CD4-positive, alpha-beta memory T cell (primary cell): ENCODE results near the gene WDR86. TPM values are rescaled to one million over a fixed set of nuclear protein-coding genes. Genes with fewer than 3 reads are reported as not detected.

ENCODE experiments used
- CTCF ChIA-PET: fragments of 350-600 bp; sonication (Branson Sonifier 250); formaldehyde crosslinking; loops from one replicate; lab custom pipeline; 2021; ENCODE audit warnings: inconsistent platforms; ENCODE audit not compliant: partially characterized antibody; lab: Charles Lee
- POLR2A ChIA-PET: fragments of 350-600 bp; sonication (Branson Sonifier 250); formaldehyde crosslinking; loops from one replicate; lab custom pipeline; 2021; ENCODE audit not compliant: partially characterized antibody; lab: Charles Lee
- DNase-seq, 5 donors: peaks; one replicate each; pipeline versions ENCODE4 v3.0.0 to v3.0.0-alpha.2; 2020 to 2022; ENCODE audit warnings: mixed read lengths in 1 of 5
- H3K27ac ChIP-seq: one replicate; pipeline ENCODE4 v1.7.0; 2013; ENCODE audit warnings: low read depth, low read length
- H3K27me3 ChIP-seq: 2 replicates; pipeline ENCODE4 v1.7.0; 2013; ENCODE audit warnings: mild to moderate bottlenecking, low read length, moderate library complexity; ENCODE audit not compliant: insufficient read depth
- H3K36me3 ChIP-seq: 2 replicates; pipeline ENCODE4 v1.7.0; 2013; ENCODE audit warnings: mild to moderate bottlenecking, low read length, moderate library complexity; ENCODE audit not compliant: insufficient read depth
- H3K4me1 ChIP-seq: 2 replicates; pipeline ENCODE4 v1.7.0; 2013; ENCODE audit warnings: mild to moderate bottlenecking, low read length, moderate library complexity; ENCODE audit not compliant: insufficient read depth
- H3K4me3 ChIP-seq, 2 donors: one replicate each; pipeline ENCODE4 v1.7.0; 2013; ENCODE audit warnings: low read length in 2 of 2, mild to moderate bottlenecking in 1 of 2
- H3K9me3 ChIP-seq, 2 donors: one replicate each; pipeline ENCODE4 v1.7.0; 2013; ENCODE audit warnings: low read length in 2 of 2, control low read depth in 1 of 2; ENCODE audit not compliant: control insufficient read depth in 1 of 2
- H3K27ac Mint-ChIP-seq, 7 donors: one replicate each; pipeline ENCODE4 v1.8.0; 2020 to 2021; ENCODE audit warnings: mixed read lengths in 7 of 7, mild to moderate bottlenecking in 6 of 7, inconsistent platforms in 3 of 7, moderate library complexity in 3 of 7
- H3K27me3 Mint-ChIP-seq, 2 donors: one replicate each; pipeline ENCODE4 v1.8.0; 2020 to 2021; ENCODE audit warnings: mixed read lengths in 2 of 2
- H3K36me3 Mint-ChIP-seq, 2 donors: one replicate each; pipeline ENCODE4 v1.8.0; 2020 to 2021; ENCODE audit warnings: mixed read lengths in 2 of 2, inconsistent platforms in 1 of 2, mild to moderate bottlenecking in 1 of 2
- H3K4me1 Mint-ChIP-seq, 4 donors: one replicate each; pipeline ENCODE4 v1.8.0; 2020 to 2021; ENCODE audit warnings: mixed read lengths in 4 of 4, mild to moderate bottlenecking in 1 of 4
- H3K4me3 Mint-ChIP-seq, 8 donors: one replicate each; pipeline ENCODE4 v1.8.0; 2020 to 2021; ENCODE audit warnings: mixed read lengths in 8 of 8, mild to moderate bottlenecking in 7 of 8, moderate library complexity in 6 of 8, inconsistent platforms in 3 of 8
- H3K9me3 Mint-ChIP-seq, 8 donors: one replicate each; pipeline ENCODE4 v1.8.0; 2020 to 2021; ENCODE audit warnings: mixed read lengths in 8 of 8, mild to moderate bottlenecking in 5 of 8, inconsistent platforms in 3 of 8, moderate library complexity in 1 of 8
- intact Hi-C: fragments of 100-400 bp; cut with micrococcal nuclease; formaldehyde crosslinking; loops from one replicate; pipeline ENCODE4 v1.15.1; 2023
- polyA plus RNA-seq, 2 donors: library from polyadenylated mRNA; unstranded; fragments of 300-500 nt; fragmentation: Illumina TruSeq; gene quantifications; one replicate each; pipeline ENCODE4 v1.2.3, GENCODE V29; 2021
- total RNA-seq, 2 experiments: library from RNA; stranded (reverse); gene quantifications; one replicate each; pipeline ENCODE4 v1.2.3, GENCODE V29; 2021

The WDR86 gene
- total and polyA plus RNA-seq, 4 experiments from 2014 or later = 7.0 to 14.4 (median 9.0) TPM

- POLR2A ChIA-PET = no interaction called here
- peaks cover 58% of the 10 kb centered on the region for H3K36me3 ChIP-seq
- no peak for DNase-seq
- H3K27me3 Mint-ChIP-seq = no peaks in the 10 kb centered on the region
- peaks cover 33 to 67% of the 10 kb centered on the region in 2 donors for H3K36me3 Mint-ChIP-seq
- no peak overlapping the region for H3K4me3 Mint-ChIP-seq
- H3K9me3 Mint-ChIP-seq = no peaks in the 10 kb centered on the region
- no peak overlapping the region for H3K4me3 ChIP-seq
- H3K4me1 Mint-ChIP-seq = peaks cover 4 to 18% (median 11%) of the 10 kb centered on the region in 4 donors
- intact Hi-C loops = no loop called here
- no peak overlapping the region for H3K27ac ChIP-seq
- no peaks in the 10 kb centered on the region for H3K9me3 ChIP-seq
- H3K4me1 ChIP-seq = peaks cover 9% of the 10 kb centered on the region
- CTCF ChIA-PET = interaction anchor here (1.0 to 15.1 kb wide), 6 partner anchors 8 to 74 kb away, joined by 3 to 398 read pairs (median 4); partner anchors contain the start of gene CRYGN
- H3K27ac Mint-ChIP-seq = peak overlapping the region in 6 of 7 donors; percentile 60 to 94 (median 74)
- H3K27me3 ChIP-seq = no peaks in the 10 kb centered on the region
Measured at GRCh38 chr7:151372612-151373265, 37.1 kb downstream of the WDR86 start.

DNA sequence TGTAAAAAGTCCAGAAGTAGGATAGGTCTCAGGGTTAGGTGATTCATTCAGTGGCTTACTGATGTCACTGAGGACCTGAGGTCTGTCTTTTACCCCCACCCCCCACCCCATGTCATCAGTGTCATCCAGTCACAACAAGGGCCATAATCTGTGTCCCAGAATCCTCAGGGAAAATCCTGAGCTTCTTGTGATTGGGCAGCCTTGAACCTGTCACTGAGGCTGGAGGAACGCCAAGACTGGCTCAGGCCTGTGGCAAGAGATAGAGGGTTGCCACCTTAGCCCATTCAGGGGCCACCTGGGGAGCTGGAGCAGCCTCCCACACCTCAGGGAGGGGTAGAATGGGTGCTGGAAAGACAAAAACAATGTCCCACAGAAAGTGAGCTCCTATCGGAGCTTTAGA lies 38.6 kb downstream of the WDR86 start:
- H3K36me3 Mint-ChIP-seq = peaks cover 24 to 60% of the 10 kb centered on the region in 2 donors
- no peak for DNase-seq
- intact Hi-C loops = no loop called here
- Histone ChIP-seq H3K27ac (no peak overlapping the region), H3K36me3 (peaks cover 51% of the 10 kb centered on the region), H3K4me1 (peaks cover 10% of the 10 kb centered on the region), H3K4me3 (no peak overlapping the region), H3K9me3 (no peaks in the 10 kb centered on the region), H3K27me3 (no peaks in the 10 kb centered on the region)
- POLR2A ChIA-PET = no interaction called here
- no peak overlapping the region for H3K4me3 Mint-ChIP-seq
- H3K9me3 Mint-ChIP-seq = no peaks in the 10 kb centered on the region
- no peaks in the 10 kb centered on the region for H3K27me3 Mint-ChIP-seq
- CTCF ChIA-PET = interaction anchor here (1.1 to 15.1 kb wide), 8 partner anchors 9 to 75 kb away, joined by 3 to 398 read pairs (median 4); partner anchors contain the start of gene CRYGN
- H3K27ac Mint-ChIP-seq = peak overlapping the region in 1 of 7 donors; percentile 74
- peaks cover 4 to 18% (median 11%) of the 10 kb centered on the region in 4 donors for H3K4me1 Mint-ChIP-seq

- H3K9me3 ChIP-seq = no peaks in the 10 kb centered on the region
- DNase-seq = peak; percentile 74 to 81 (median 75)
- POLR2A ChIA-PET = interaction anchor here (0.9 to 1.3 kb wide), 5 partner anchors 41 to 82 kb away, joined by 3 to 18 read pairs (median 5); partner anchors contain the start of gene WDR86
- CTCF ChIA-PET = interaction anchor here (0.6 to 15.1 kb wide), 26 partner anchors 8 to 380 kb away, joined by 3 to 398 read pairs (median 4); partner anchors contain the start of genes CRYGN and WDR86
- Mint-ChIP-seq H3K9me3 (peaks cover 0 to 3% (median 0%) of the 10 kb centered on the region in 8 donors), H3K27me3 (no peaks in the 10 kb centered on the region), H3K36me3 (peaks cover 28 to 50% of the 10 kb centered on the region in 2 donors), H3K4me1 (peaks cover 6 to 16% (median 10%) of the 10 kb centered on the region in 4 donors), H3K27ac (peak overlapping the region in 6 of 7 donors; percentile 44 to 92 (median 88)), H3K4me3 (peak overlapping the region in 1 of 8 donors; percentile 38)
- intact Hi-C loops = loop anchor here (1.0 to 5.0 kb wide), 5 partner anchors 40 to 389 kb away; no protein-coding TSS in a partner anchor
- H3K4me3 ChIP-seq = no peak overlapping the region
- H3K36me3 ChIP-seq = peaks cover 23% of the 10 kb centered on the region
- H3K27me3 ChIP-seq = no peaks in the 10 kb centered on the region
- H3K27ac ChIP-seq = no peak overlapping the region
- peaks cover 10% of the 10 kb centered on the region for H3K4me1 ChIP-seq
Measured at GRCh38 chr7:151368136-151368571, 41.7 kb downstream of the WDR86 start.

DNA sequence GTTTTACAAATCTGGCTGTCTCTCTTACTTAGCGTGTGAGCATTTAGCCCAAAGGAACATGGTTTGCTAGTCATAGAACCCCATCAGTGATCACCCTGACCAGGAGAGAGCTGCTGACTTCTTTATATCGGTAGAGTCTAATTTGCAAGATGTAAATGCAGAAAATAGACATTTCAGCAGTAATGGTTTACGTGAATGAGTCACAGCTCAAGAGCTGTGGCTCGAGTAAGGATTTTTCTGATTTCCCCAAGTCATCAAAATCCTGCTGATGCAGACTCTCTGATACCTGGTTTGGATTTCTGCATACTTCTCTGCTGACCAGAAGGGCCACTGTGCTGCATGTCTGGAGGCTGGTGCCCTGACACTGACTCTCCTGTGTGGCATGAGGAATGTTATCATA lies 42.6 kb downstream of the WDR86 start:
- H3K4me3 ChIP-seq = no peak overlapping the region
- peaks cover 22% of the 10 kb centered on the region for H3K36me3 ChIP-seq
- H3K9me3 ChIP-seq = no peaks in the 10 kb centered on the region
- no peaks in the 10 kb centered on the region for H3K27me3 Mint-ChIP-seq
- peaks cover 6 to 16% (median 10%) of the 10 kb centered on the region in 4 donors for H3K4me1 Mint-ChIP-seq
- peaks cover 10% of the 10 kb centered on the region for H3K4me1 ChIP-seq
- H3K9me3 Mint-ChIP-seq = peaks cover 0 to 3% (median 0%) of the 10 kb centered on the region in 8 donors
- DNase-seq = no peak
- peak overlapping the region in 6 of 7 donors; percentile 50 to 92 (median 69) for H3K27ac Mint-ChIP-seq
- H3K27ac ChIP-seq = no peak overlapping the region
- ChIA-PET CTCF (interaction anchor here (1.3 to 15.1 kb wide), 5 partner anchors 9 to 79 kb away, joined by 5 to 398 read pairs (median 36); partner anchors contain the start of gene CRYGN), POLR2A (interaction anchor here (0.6 to 2.0 kb wide), 2 partner anchors 63 to 82 kb away, joined by 3 to 9 read pairs; no protein-coding TSS in a partner anchor)
- no peak overlapping the region for H3K4me3 Mint-ChIP-seq
- H3K36me3 Mint-ChIP-seq = peaks cover 28 to 51% of the 10 kb centered on the region in 2 donors
- H3K27me3 ChIP-seq = no peaks in the 10 kb centered on the region
- intact Hi-C loops = loop anchor here (5.0 kb wide), 1 partner anchor 390 kb away; no protein-coding TSS in a partner anchor

DNA sequence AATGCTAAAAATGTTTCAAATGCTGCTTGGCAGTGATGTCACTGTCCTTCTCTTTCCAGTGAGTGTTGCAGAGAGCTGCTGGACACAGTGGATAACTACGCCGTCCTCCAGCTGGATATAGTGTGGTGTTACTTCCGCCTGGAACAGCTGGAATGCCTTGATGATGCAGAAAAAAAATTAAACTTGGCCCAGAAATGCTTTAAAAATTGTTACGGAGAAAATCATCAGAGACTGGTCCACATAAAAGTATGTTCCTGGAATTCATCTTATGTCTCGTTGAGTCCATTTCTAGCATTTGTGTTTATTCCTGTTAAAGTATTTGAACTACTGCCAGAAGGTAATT lies 43.0 kb downstream of the WDR86 start:
- CTCF ChIA-PET = interaction anchor here (0.9 to 15.1 kb wide), 7 partner anchors 10 to 391 kb away, joined by 3 to 398 read pairs (median 6); partner anchors contain the start of gene CRYGN
- POLR2A ChIA-PET = interaction anchor here (0.6 to 2.0 kb wide), 3 partner anchors 63 to 82 kb away, joined by 3 to 9 read pairs (median 3); no protein-coding TSS in a partner anchor

DNA sequence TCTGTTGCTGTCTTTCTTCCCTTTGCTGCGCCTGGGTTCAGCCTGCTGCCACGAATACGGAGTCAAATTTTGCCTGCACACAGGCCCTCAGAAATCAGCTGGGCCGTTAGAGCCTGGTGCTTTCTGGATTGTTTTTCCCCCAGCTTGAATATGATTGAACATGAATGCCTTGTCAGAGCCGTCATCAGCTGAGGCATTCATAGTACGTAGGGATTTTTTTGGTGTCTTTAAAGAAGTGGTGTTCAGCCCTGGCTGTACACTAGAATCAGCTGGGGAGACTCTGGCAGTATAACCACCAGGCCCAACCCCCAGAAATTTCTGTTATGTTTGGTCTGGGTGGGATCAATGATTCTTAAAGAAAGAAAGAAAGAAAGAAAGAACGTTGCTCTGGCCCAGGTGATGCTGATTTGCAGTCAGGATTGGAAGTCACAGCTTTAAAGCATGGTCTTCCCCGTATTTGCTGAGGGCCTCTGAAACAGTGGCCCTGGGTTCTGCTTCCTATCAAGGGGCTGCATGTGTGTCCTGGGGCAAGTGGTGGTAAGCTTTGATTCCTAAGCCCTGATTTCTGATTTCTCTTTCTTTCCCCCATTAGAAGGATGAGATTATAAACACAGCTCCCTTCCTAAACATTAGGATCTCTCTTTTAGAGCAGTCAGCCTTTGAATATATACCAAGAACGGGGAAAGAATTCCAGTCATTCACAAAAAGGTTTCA lies 43.5 kb downstream of the WDR86 start:
- peaks cover 31% of the 10 kb centered on the region for H3K36me3 ChIP-seq

More for the DNA sequence above, 43.0 kb downstream of the WDR86 start:
- no peak overlapping the region for H3K4me3 ChIP-seq
- Mint-ChIP-seq H3K27me3 (no peaks in the 10 kb centered on the region), H3K4me3 (no peak overlapping the region), H3K27ac (peak overlapping the region in 3 of 7 donors; percentile 42 to 73 (median 48)), H3K4me1 (peaks cover 6 to 14% (median 9%) of the 10 kb centered on the region in 4 donors), H3K36me3 (peaks cover 29 to 51% of the 10 kb centered on the region in 2 donors), H3K9me3 (peaks cover 0 to 3% (median 0%) of the 10 kb centered on the region in 8 donors)
- no peaks in the 10 kb centered on the region for H3K27me3 ChIP-seq
- peaks cover 10% of the 10 kb centered on the region for H3K4me1 ChIP-seq
- no peaks in the 10 kb centered on the region for H3K9me3 ChIP-seq
- no peak overlapping the region for H3K27ac ChIP-seq
- DNase-seq = no peak
- intact Hi-C loops = loop anchor here (5.0 kb wide), 1 partner anchor 390 kb away; no protein-coding TSS in a partner anchor
- H3K36me3 ChIP-seq = peaks cover 27% of the 10 kb centered on the region

More for the DNA sequence above, 43.5 kb downstream of the WDR86 start:
- CTCF ChIA-PET = interaction anchor here (0.9 to 15.1 kb wide), 7 partner anchors 9 to 392 kb away, joined by 3 to 398 read pairs (median 5); partner anchors contain the start of gene CRYGN
- Histone ChIP-seq H3K27me3 (no peaks in the 10 kb centered on the region), H3K4me3 (no peak overlapping the region), H3K9me3 (no peaks in the 10 kb centered on the region), H3K4me1 (peaks cover 10% of the 10 kb centered on the region), H3K27ac (no peak overlapping the region)
- Mint-ChIP-seq H3K36me3 (peaks cover 33 to 51% of the 10 kb centered on the region in 2 donors), H3K9me3 (peaks cover 0 to 3% (median 0%) of the 10 kb centered on the region in 8 donors), H3K4me1 (peaks cover 6 to 14% (median 9%) of the 10 kb centered on the region in 4 donors), H3K27ac (peak overlapping the region in 4 of 7 donors; percentile 18 to 85 (median 51)), H3K4me3 (no peak overlapping the region), H3K27me3 (no peaks in the 10 kb centered on the region)
- POLR2A ChIA-PET = interaction anchor here (0.6 to 2.0 kb wide), 3 partner anchors 64 to 83 kb away, joined by 3 to 9 read pairs (median 3); no protein-coding TSS in a partner anchor
- intact Hi-C loops = loop anchor here (5.0 kb wide), 1 partner anchor 391 kb away; no protein-coding TSS in a partner anchor
- DNase-seq = no peak
